ENCODE results near the gene PAWR. TPM values are rescaled to one million over a fixed set of nuclear protein-coding genes. Genes with fewer than 3 reads are reported as not detected.
"Not testable (repeated sequence)": the region's sequence is repeated elsewhere in the genome, so short reads cannot be mapped to it uniquely, and the experiment has no call there.

The PAWR gene
- total RNA-seq, 1 donor, result 15.0 TPM

DNA sequence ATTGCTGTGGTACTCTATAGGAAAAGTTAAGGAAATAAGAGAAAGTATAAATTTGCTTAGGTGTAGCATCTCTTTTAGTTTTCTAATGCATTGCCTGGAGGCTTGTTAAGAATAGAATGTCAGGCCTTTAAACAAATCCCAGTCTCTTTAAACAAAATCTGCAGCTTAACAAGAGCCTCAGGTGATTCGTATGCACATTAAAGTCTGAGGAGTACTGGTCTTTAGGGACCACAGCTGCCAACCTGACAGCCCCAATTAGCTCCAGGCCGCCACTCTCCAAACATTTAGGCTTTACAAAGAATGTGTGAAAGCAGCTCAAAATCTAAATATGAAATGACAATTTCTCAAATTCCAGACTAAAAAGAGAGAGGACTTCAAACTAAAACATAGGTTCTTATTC lies 35.7 kb downstream of the PAWR start:
- no peak for DNase-seq (ENCODE audit: low read depth)
- TF ChIP-seq, protein P1, sequence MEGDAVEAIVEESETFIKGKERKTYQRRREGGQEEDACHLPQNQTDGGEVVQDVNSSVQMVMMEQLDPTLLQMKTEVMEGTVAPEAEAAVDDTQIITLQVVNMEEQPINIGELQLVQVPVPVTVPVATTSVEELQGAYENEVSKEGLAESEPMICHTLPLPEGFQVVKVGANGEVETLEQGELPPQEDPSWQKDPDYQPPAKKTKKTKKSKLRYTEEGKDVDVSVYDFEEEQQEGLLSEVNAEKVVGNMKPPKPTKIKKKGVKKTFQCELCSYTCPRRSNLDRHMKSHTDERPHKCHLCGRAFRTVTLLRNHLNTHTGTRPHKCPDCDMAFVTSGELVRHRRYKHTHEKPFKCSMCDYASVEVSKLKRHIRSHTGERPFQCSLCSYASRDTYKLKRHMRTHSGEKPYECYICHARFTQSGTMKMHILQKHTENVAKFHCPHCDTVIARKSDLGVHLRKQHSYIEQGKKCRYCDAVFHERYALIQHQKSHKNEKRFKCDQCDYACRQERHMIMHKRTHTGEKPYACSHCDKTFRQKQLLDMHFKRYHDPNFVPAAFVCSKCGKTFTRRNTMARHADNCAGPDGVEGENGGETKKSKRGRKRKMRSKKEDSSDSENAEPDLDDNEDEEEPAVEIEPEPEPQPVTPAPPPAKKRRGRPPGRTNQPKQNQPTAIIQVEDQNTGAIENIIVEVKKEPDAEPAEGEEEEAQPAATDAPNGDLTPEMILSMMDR (IDR thresholded peaks at IDR 0.05; ENCODE audit: insufficient read depth, low read length), result no peak
- no peak overlapping the region for H3K4me3 ChIP-seq (ENCODE audit: low read depth, low read length)

DNA sequence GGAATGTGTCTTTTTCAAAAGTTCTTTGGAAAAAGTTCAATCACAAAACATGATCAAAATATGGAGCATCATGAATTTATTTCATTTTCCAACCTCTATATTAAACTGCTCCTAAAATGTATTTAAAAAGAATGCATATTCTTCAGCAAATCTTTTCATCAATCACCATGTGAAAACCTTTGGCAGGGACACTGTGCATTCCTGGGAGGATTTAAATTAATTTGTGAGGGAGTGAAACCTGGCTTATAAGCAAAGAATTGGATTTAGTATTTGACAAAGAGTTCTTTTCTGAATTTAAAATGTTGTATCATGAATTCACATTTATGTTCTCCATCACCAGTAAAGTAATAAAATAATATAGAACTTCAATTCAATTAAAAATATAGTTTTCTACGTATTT lies 38.2 kb downstream of the PAWR start:
- no peak overlapping the region for H3K4me3 ChIP-seq (ENCODE audit: low read depth, low read length)
- TF ChIP-seq, protein P1 (IDR thresholded peaks at IDR 0.05; ENCODE audit: insufficient read depth, low read length), result no peak
- no peak for DNase-seq (ENCODE audit: low read depth)

DNA sequence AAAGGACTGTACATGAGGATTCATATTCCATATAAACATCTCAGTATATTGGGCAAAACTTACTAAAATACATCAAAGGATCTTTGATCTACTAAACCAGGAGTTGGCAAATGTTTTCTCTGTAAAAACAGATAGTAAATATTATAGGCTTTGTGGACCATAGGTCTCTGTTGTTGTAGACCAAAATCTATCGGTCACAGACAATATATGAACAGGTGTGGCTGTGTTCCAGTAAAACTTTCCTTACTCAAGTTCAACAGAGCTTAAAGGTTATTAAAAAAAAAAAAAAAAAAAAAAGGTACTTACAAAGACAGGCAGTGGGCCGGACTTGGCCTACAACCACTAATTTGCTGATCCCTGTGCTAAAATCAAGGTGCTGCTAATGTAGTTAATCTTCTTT lies 40.3 kb downstream of the PAWR start:
- DNase-seq (ENCODE audit: low read depth), result no peak
- TF ChIP-seq, protein P1 (IDR thresholded peaks at IDR 0.05; ENCODE audit: insufficient read depth, low read length), result no peak
- H3K4me3 ChIP-seq (ENCODE audit: low read depth, low read length), result no peak overlapping the region

DNA sequence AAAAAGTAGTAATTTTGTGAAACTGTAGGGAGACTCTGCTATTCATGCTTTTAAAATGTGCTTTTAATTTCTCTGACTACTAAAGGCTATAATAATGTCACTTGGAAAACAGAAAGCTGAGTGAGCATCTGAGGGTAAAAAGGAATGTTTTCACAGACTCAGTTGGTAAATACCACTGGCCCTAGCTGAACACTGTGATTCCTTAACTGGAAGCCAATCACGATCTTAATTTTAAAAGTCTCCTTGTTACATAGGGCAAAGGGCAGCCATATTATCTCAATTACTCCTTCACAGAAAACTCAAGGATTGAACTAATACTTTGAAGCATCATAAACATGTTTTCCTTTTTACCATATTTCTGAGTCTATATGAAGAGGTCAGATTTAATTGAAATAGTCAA lies 41.9 kb downstream of the PAWR start:
- H3K4me3 ChIP-seq (ENCODE audit: low read depth, low read length), result no peak overlapping the region
- DNase-seq (ENCODE audit: low read depth), result no peak

DNA sequence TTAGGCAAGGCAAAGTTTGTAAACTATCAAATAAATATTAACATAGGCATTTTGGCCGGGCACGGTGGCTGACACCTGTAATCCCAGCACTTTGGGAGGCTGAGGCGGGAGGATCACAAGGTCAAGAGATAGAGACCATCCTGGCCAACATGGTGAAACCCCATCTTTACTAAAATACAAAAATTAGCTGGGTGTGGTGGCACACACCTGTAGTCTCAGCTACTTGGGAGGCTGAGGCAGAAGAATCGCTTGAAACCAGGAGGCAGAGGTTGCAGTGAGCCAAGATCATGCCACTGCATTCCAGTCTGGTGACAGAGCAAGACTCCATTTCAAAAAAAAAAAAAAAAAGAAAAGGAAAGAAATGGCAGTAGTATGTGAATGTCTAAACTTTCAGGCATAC lies 43.9 kb downstream of the PAWR start:
- not testable (repeated sequence) for H3K4me3 ChIP-seq (ENCODE audit: low read depth, low read length); DNase-seq (ENCODE audit: low read depth)

More for the DNA sequence above, 41.9 kb downstream of the PAWR start:
- TF ChIP-seq, protein P1 (IDR thresholded peaks at IDR 0.05; ENCODE audit: insufficient read depth, low read length), result no peak

DNA sequence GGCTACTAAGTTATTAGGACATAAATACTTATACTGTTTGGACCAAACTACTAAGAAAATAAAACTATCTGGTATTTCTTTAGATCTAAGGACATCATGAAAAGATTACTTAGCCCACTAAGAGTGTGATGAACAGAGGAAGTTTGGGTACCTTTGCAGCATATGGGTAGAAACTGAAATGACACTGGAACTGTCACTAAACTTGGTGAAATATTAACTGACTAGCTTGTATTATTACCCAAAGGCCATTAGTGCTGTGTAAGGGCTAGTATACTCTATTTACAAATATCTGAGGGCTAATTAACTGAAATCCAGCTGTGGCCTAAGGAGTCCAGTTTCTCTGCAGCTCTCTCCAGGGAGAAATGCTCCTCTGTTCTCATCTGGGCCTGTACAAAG lies 45.5 kb downstream of the PAWR start:
- TF ChIP-seq, protein P1 (IDR thresholded peaks at IDR 0.05; ENCODE audit: insufficient read depth, low read length), result no peak
- DNase-seq (ENCODE audit: low read depth), result no peak

DNA sequence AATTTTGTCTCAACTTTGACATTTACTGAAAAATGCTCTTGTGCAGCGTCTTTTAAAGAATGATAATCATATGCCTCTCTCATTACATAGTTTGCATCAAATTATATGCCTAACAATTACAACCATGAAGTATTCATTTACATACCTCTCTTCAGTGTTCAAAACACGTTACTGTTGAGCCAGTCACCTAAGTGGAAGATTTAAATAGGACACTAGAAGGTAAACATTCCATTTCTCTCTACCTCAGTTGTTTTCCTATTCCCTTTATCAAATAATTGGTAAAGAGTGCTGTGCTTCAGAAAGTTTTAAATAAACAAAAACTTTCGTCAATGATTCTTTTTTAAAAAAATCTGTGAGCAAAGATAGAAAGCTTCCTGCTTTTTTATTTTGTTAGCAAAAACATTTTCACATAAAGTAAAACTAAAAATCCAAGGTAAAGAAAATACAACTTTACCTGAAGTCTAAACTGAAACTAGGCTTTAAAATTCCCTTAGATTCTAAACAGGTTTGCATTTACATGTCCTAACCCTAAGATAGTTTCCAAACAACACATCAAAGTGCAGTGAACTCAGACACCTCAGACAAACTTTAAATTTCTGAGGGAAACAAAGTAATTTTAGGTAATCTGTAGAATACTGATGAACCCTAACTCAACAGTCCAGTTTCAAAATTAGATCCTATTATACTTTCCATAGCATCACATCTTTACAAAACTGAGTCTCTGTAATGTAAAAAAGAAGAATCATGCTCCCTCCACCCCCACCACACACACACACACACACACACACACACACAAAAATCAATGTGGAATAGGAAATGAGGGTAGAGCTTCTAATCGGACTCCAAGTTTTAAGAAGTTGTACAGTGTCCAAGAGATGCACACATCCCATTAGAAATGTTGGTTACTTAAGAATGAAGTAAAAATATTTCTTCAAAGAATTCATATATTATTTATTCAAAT lies 46.2 kb downstream of the PAWR start:
- no peak overlapping the region for H3K4me3 ChIP-seq (ENCODE audit: low read depth, low read length)
- no peak for DNase-seq (ENCODE audit: low read depth)
- TF ChIP-seq, protein P1 (IDR thresholded peaks at IDR 0.05; ENCODE audit: insufficient read depth, low read length), result no peak

More for the DNA sequence above, 45.5 kb downstream of the PAWR start:
- H3K4me3 ChIP-seq (ENCODE audit: low read depth, low read length), result no peak overlapping the region
